ENCODE results near the gene GAD2.
"Not testable (repeated sequence)": the region's sequence is repeated elsewhere in the genome, so short reads cannot be mapped to it uniquely, and the experiment has no call there.

GAD2 gene

GRCh38 chr10:26318672-26319071 lies 102.1 kb downstream of the GAD2 start:
- no peak for DNase-seq (ENCODE audit: low spot score)

DNA sequence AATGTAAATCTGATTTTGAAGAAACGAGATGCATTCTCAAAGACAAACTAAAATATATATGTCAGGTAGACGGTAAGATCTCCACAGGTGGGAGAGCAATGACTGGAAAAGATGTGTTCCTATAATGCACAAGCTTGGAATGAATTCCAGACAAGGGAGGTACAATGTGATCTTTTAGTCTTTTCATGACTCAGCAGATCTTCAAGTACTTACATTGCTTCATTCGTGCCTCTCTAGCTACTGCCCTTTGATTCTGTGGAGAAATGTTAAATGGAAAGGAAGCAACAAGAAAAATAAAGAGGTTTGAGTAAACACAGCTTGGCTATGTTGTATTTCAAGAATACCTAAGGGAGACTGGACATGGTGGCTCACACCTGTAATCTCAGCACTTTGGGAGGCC lies 106.6 kb downstream of the GAD2 start:
- no peak for DNase-seq (ENCODE audit: low spot score)

DNA sequence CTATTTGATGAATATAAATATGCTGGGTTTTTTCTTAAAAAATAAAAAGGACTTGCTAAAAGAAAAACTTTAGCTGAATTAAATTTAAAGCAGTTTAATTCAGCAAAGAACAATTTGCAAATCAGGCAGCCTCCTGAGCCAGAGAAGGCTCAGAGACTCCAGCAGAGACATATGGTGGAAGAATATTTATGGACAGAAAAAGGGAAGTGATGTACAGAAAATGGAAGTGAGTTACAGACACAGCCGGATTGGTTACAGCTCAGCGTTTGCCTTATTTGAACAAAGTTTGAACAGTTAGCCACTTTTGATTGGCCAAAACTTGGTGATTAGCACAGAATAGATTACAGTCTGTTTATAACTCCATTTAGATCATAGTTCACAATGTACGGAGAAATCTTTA lies 110.3 kb downstream of the GAD2 start:
- no peak for DNase-seq (ENCODE audit: low spot score)

GRCh38 chr10:26327811-26328210 lies 111.2 kb downstream of the GAD2 start:
- no peak for DNase-seq (ENCODE audit: low spot score)

- DNase-seq (ENCODE audit: low spot score) = no peak
These were observed 114.8 kb downstream of the GAD2 start for GRCh38 chr10:26331371-26331770.

DNA sequence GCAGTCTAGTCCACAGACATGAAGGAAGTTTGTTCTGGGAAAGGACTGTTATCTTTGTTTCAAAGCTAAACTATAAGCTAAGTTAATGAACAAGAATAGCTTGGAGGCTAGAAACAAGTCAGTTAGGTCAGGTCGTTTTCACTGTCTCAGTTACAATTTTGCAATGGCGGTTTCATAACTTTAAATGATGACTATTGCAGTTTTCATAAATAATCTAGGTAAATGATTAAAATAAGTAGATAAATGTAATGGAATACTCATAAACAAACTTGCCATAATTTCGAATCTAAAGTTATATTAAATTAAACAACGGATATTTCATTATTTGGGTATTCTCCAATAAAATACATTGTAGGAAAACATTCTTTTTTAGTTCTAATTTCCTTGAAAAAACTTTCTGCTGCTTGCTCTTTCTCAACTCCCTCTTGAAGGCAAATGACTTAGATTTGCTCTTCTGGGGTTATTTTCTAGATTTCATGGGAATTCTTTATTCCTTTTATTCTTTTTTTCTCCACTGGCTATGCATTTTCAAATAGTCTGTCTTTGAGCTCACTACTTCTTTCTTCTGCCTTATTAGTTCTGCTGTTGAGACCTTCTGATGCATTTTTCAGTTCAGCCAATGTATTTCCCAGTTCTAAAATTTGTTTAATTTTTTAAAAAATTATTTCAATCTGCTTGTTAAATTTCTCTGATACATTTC lies 117.8 kb downstream of the GAD2 start:
- no peak for DNase-seq (ENCODE audit: low spot score)

DNA sequence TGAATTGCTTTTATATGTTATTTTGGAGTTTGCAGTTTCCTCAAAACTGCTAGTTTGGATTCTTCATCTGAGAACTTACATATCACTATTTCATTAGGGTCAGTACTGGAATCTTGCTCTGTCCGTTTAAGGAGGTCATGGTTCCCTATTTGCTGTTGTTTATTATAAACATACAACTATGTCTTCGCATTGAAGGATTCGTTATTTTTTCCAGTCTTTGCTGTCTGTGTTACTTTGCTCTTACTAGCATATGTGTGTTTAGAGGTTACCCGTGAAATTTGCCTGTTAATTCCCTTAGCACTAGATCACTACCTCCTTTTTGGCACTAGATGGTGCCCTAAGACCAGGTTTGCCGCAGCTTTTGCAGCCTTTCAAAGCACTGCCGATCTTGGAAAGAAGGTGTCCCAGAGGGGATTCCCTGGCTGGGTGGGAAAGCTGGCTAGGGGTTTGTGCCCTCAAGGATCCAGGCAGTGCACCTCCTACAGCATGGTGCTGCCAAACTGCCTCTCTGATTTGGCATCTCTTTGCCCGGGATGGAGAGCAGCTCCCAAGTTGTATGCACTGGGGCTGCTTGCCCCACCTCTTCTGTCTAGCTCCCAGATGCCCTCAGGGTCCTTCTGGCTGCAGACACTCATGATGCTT lies 118.5 kb downstream of the GAD2 start:
- DNase-seq (ENCODE audit: low spot score) = peak; percentile 85

DNA sequence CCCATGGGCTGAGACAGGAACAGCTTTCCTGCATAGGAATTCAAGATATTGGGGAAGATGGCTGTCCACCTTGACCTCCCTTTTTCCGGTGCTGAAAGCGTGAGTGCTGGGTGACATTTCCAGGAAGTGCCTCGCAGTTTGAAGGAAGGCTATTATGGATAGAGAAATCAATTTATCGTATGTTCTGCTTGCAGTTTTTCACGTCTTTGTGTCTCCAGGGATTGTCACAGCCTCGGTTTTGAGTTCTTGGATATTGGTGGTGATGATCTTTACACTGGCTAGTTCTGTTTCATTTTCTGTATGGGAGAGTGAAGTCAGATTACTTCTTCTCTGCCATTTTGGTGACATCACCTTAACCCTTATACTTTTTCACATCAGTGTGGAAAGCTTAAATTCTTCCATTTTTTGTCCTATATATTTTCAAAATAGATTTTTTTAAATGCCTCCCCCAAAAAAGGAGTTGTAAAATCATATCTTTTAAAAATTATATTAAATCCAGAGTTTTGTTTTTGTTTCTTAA lies 119.1 kb downstream of the GAD2 start:
- DNase-seq (ENCODE audit: low spot score) = no peak

- no peak for DNase-seq (ENCODE audit: low spot score)
These were observed 120.4 kb downstream of the GAD2 start for GRCh38 chr10:26336979-26337378.

GRCh38 chr10:26341701-26342100 lies 125.1 kb downstream of the GAD2 start:
- no peak for DNase-seq (ENCODE audit: low spot score)

DNA sequence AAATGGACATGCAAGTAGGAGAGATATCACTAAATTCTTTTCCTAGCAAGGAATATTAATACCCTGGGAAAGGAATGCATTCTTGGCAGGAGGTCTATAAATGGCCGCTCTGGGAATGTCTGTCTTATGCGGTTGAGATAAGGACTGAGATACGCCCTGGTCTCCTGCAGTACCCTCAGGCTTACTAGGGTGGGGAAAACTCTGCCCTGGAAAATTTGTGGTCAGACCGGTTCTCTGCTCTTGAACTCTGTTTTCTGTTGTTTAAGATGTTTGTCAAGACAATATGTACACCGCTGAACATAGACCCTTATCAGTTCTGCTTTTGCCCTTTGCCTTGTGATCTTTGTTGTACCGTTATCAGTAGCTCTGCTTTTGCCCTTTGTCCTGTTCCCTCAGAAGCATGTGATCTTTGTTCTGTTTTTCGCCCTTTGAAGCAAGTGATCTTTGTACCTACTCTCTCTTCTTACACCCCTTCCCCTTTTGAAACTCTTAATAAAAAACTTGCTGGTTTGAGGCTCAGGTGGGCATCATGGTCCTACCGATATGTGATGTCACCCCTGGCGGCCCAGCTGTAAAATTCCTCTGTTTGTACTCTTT lies 132.3 kb downstream of the GAD2 start:
- DNase-seq (ENCODE audit: low spot score) = not testable (repeated sequence)

Measured in RKO (cell line).